NCI-H1092 treated with DMSO at 0.1 percent for 48 hours (cell line): Measurements from ENCODE around the gene CPNE7.

Source experiments
- DNase-seq: peaks from one replicate; lab custom pipeline; 2025; lab: John Stamatoyannopoulos, UW

Gene CPNE7

GRCh38 chr16:89549007-89549700, 26.4 kb upstream of the CPNE7 start:
- DNase-seq: no peak

DNA sequence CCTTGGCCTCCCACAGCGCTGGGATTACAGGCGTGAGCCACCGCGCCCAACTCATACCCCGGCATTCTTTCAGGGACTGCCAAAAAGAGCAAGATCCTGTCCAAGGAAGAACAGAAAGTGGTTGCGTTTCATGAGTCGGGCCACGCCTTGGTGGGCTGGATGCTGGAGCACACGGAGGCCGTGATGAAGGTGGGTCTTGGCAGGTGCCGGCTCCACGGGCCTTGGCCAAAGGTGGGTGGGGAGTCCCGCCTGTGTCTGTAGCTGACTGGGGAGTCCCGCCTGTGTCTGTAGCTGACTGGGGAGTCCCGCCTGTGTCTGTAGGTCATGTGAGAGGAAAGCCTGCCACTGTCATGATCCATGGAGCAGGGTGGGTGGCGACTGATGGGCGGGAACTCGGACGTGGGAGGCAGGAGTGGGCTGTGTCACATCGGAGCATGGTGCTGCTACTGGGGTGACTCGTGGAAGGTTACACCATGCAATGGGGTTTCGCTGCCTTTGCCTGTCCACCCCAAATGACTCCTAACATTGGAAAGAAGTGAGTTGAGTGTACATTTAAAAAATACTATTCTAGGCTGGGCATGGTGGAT, 25.0 kb upstream of the CPNE7 start:
- DNase-seq: no peak

GRCh38 chr16:89552329-89552728, 23.2 kb upstream of the CPNE7 start:
- DNase-seq: no peak

- DNase-seq: no peak
Measured at GRCh38 chr16:89552913-89553312, 22.6 kb upstream of the CPNE7 start.

- DNase-seq: no peak
Measured at GRCh38 chr16:89553733-89554132, 21.8 kb upstream of the CPNE7 start.

DNA sequence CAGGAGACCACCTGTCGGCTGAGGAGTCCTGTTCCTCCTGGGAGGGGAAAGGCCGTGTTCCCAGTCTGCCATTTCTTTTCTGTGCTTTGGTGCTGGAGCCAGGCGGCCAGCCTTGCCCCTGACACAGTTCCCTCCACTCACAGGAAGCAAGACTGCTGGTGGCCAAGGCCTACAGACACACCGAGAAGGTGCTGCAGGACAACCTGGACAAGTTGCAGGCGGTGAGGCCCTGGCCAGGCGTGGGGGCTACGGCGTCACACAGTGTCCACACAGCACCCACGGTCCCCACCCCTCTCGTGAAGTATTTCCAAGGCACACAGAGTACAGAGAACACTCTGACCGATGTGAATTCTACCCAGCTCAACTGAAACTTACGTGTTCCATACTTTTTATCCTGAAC, 21.2 kb upstream of the CPNE7 start:
- DNase-seq: no peak

- no peak for DNase-seq
Measured at GRCh38 chr16:89555265-89555664, 20.3 kb upstream of the CPNE7 start.

GRCh38 chr16:89555780-89556179, 19.8 kb upstream of the CPNE7 start:
- no peak for DNase-seq

DNA sequence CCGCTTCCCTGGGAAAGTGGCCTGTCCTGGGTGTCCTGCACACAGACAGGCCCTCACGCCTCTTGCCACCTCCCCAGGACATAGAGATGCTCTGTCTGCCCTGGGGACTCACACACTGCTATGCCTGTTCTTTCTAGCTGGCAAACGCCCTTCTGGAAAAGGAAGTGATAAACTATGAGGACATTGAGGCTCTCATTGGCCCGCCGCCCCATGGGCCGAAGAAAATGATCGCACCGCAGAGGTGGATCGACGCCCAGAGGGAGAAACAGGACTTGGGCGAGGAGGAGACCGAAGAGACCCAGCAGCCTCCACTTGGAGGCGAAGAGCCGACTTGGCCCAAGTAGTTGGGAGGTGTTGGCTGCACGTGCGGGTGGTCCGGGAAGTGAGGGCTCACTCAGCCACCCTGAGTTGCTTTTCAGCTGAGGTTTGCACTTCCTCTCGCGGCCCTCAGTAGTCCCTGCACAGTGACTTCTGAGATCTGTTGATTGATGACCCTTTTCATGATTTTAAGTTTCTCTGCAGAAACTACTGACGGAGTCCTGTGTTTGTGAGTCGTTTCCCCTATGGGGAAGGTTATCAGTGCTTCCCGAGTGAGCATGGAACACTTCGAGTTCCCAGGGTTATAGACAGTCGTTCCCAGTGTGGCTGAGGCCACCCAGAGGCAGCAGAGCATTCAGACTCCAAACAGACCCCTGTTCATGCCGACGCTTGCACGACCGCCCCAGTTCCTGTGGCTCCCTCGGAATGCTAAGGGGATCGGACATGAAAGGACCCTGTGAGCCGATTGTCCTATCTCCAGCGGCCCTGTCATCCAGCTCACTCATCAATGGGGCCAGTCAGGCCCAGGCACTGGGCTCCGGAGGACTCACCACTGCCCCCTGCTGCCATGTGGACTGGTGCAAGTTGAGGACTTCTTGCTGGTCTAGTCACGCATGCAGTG, 18.5 kb upstream of the CPNE7 start:
- peak; percentile 17 for DNase-seq

DNA sequence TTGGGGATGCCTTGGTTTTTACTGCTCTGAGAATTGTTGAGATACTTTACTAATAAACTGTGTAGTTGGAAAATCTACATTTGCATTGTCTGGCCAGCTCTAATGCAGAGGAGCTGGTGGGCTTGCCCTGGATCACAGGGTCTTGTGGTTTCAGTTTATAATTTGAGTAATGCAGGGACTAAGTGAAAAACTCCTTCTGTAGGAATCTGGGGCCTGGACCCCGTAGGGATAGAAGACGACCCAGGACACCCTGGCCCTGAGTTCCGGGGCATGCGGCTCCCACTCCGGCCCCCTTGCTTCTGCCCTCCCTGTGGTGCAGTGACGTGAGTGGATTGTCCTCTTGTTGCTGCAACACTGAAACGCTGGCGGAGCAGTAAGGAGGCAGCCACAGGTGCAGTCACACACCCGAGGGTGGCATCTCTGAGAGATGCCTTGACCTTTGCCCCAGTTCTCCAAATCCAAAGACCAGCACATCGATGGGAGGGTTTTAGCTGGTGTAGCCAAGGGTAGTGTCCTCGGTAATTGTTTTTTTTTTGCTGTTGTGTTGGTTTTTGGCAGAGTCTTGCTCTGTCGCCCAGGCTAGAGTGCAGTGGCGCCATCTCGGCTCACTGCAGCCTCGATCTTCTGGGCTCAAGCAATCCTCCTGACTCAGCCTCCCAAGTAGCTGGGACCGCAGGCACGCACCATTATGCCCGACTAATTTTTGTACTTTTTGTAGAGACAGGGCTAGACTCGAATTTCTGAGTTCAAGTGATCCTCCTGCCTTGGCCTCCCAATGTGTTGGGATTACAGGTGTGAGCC, 17.7 kb upstream of the CPNE7 start:
- DNase-seq: no peak

DNA sequence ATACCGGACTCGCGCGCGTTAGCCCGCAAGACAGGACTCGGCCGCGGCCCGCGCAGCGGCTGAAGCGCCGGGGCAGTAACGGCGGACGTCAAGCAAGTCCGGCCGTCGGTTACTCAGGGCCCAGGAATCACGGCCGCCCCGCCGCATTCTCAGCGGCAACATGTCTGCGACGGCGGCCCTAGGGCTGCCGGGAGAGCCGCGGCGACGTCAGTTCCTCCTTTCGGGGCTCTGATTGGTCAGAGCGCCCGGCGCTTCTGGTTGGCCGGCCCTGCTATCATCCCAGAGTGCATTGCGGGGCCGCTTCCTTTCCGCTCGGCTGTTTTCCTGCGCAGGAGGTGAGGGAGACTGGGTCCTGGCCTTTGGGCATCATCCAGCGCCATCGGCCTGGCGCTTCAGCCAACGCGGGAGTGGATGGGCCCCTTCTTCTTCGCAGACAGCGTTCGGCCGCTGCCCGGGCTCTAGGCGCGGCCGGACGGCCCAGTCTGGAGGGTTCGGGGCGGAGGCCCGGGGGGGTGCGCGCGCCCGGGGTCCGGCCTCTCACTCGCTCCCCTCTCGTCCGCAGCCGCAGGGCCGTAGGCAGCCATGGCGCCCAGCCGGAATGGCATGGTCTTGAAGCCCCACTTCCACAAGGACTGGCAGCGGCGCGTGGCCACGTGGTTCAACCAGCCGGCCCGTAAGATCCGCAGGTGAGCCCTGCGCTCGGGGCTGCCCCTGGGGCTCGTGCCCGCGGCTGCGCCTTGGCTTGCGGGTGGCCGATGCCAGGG, 15.0 kb upstream of the CPNE7 start, which contains the start of gene RPL13:
TSS of gene RPL13 (plus strand) at position 305 of the 764 bp plus-strand sequence. CDS start at position 583, 278 bp downstream.
- DNase-seq: peak; percentile 94

GRCh38 chr16:89561142-89561883, 14.2 kb upstream of the CPNE7 start:
- DNase-seq: no peak

GRCh38 chr16:89561884-89562599, 13.5 kb upstream of the CPNE7 start:
- no peak for DNase-seq

GRCh38 chr16:89562939-89563338, 12.6 kb upstream of the CPNE7 start:
- no peak for DNase-seq

GRCh38 chr16:89563639-89564392, 11.7 kb upstream of the CPNE7 start:
- no peak for DNase-seq

GRCh38 chr16:89564476-89565255, 10.9 kb upstream of the CPNE7 start:
- no peak for DNase-seq

GRCh38 chr16:89565256-89565505, 10.4 kb upstream of the CPNE7 start:
- no peak for DNase-seq
